Measurements from ENCODE around the gene MGAT3.

DNA sequence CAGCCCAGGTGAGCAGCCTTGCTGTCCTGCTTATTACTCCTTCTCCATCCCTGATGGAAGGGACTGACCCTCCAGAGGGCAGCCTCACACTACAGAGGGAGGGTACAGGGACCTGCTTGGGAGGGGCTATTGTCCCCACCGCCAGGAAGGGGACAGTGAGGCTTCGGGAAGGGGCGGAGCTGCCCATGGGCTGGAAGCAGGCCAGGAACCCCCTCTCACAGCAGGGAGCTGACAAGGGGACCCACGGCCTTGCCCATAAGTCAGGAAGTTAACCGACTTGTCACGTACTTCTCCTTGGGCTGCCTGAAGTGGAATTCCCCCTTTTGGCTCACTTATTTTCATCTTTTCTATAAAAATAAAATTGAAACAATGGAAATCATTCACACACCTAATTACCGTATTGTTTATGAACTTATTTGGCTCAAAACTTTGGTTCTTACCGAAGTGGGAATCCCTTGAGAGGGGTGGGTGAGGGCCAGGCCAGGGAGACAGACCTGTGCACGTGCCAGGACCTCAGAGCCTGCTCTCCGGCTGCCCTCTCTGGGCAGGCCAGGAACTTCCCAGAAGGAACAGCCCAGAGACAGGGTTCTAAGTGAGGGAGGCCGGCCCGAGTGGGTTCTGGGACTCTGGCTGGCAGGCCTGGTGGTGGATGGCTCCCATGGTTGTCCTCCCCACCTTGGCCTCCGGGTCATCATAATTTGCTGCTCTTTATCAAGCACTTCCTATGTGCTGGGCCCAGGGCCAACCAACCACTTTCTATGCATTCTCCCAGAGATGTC, 5.8 kb downstream of the MGAT3 start:
- TF ChIP-seq EZH2 (IDR thresholded peaks at IDR 0.05) (no peak), SIN3A (IDR thresholded peaks at IDR 0.05; ENCODE audit: low read depth) (no peak), POLR2AphosphoS5 (IDR thresholded peaks at IDR 0.05; ENCODE audit: low read depth, low read length) (no peak), CEBPB (IDR thresholded peaks at IDR 0.05; ENCODE audit: low read depth) (no peak), FOSL1 (IDR thresholded peaks at IDR 0.05; ENCODE audit: low read depth) (no peak), SP1 (IDR thresholded peaks at IDR 0.05; ENCODE audit: low read depth) (no peak), JUND (IDR thresholded peaks at IDR 0.05) (no peak), POLR2A (IDR thresholded peaks at IDR 0.05; ENCODE audit: borderline replicate concordance, extremely low read depth, insufficient read depth, insufficient read length) (no peak), REST (IDR thresholded peaks at IDR 0.05; ENCODE audit: low read depth) (no peak), MAX (IDR thresholded peaks at IDR 0.05) (no peak), TCF7L2 (IDR thresholded peaks at IDR 0.05; ENCODE audit: borderline replicate concordance, extremely low read depth, insufficient read depth, insufficient read length) (no peak), RAD21 (IDR thresholded peaks at IDR 0.05; ENCODE audit: low read depth) (no peak)
- TF ChIP-seq, protein P1, sequence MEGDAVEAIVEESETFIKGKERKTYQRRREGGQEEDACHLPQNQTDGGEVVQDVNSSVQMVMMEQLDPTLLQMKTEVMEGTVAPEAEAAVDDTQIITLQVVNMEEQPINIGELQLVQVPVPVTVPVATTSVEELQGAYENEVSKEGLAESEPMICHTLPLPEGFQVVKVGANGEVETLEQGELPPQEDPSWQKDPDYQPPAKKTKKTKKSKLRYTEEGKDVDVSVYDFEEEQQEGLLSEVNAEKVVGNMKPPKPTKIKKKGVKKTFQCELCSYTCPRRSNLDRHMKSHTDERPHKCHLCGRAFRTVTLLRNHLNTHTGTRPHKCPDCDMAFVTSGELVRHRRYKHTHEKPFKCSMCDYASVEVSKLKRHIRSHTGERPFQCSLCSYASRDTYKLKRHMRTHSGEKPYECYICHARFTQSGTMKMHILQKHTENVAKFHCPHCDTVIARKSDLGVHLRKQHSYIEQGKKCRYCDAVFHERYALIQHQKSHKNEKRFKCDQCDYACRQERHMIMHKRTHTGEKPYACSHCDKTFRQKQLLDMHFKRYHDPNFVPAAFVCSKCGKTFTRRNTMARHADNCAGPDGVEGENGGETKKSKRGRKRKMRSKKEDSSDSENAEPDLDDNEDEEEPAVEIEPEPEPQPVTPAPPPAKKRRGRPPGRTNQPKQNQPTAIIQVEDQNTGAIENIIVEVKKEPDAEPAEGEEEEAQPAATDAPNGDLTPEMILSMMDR (IDR thresholded peaks at IDR 0.05 in 2 of 3, conservative IDR thresholded peaks at IDR 0.05 in 1 of 3; ENCODE audit: borderline replicate concordance in 1 of 3, insufficient read depth in 1 of 3, low read depth in 2 of 3, low read length in 2 of 3) = no peak

Data from HCT116 (cell line).